Liver (tissue), 9 donors: Measurements from ENCODE around the gene TMEM86A. TPM values are rescaled to one million over a fixed set of nuclear protein-coding genes. Genes with fewer than 3 reads are reported as not detected.
"Not testable (repeated sequence)": the region's sequence is repeated elsewhere in the genome, so short reads cannot be mapped to it uniquely, and the experiment has no call there.

Experiments used
- DNase-seq: peaks from one replicate; pipeline ENCODE4 v3.0.0-alpha.2; 2017; ENCODE audit warnings: low spot score
- H3K27ac ChIP-seq, 2 donors: one replicate each; pipeline ENCODE4 v1.7.0; 2013; ENCODE audit warnings: inconsistent platforms in 2 of 2, low read length in 2 of 2, control low read depth in 1 of 2, low read depth in 1 of 2, mild to moderate bottlenecking in 1 of 2
- H3K27me3 ChIP-seq, 4 donors: one replicate each; pipeline versions ENCODE4 v1.6.1 to v1.7.0; 2013; ENCODE audit warnings: low read length in 3 of 4, inconsistent platforms in 1 of 4, mild to moderate bottlenecking in 1 of 4, moderate library complexity in 1 of 4; ENCODE audit not compliant: control insufficient read depth in 4 of 4, insufficient read depth in 4 of 4
- H3K36me3 ChIP-seq, 4 donors: one replicate each; pipeline versions ENCODE4 v1.6.1 to v1.7.0; 2013; ENCODE audit warnings: low read length in 3 of 4, mild to moderate bottlenecking in 3 of 4, low read depth in 1 of 4, moderate library complexity in 1 of 4; ENCODE audit not compliant: control insufficient read depth in 4 of 4, insufficient read depth in 3 of 4
- H3K4me1 ChIP-seq, 4 donors: one replicate each; pipeline versions ENCODE4 v1.6.1 to v1.7.0; 2013; ENCODE audit warnings: low read length in 3 of 4, mild to moderate bottlenecking in 3 of 4, moderate library complexity in 1 of 4; ENCODE audit not compliant: control insufficient read depth in 4 of 4, insufficient read depth in 4 of 4
- H3K4me3 ChIP-seq, 3 donors: one replicate each; pipeline versions ENCODE4 v1.6.1 to v1.7.0; 2013; ENCODE audit warnings: low read length in 3 of 3, control low read depth in 1 of 3, low read depth in 1 of 3, mild to moderate bottlenecking in 1 of 3
- H3K9ac ChIP-seq, 2 donors: one replicate each; pipeline ENCODE4 v1.7.0; 2013; ENCODE audit warnings: low read length in 2 of 2, mild to moderate bottlenecking in 2 of 2, moderate library complexity in 2 of 2, control low read depth in 1 of 2, low read depth in 1 of 2
- H3K9me3 ChIP-seq, 4 donors: one replicate each; pipeline versions ENCODE4 v1.6.1 to v1.7.0; 2013; ENCODE audit warnings: low read length in 3 of 4; ENCODE audit not compliant: control insufficient read depth in 4 of 4
- ATF3 ChIP-seq: IDR thresholded peaks from 2 replicates; pipeline ENCODE4 v1.6.1; 2016; ENCODE audit warnings: antibody characterized with exemption
- CTCF ChIP-seq: fragments of 150-350 bp; IDR thresholded peaks from 2 replicates; pipeline ENCODE4 v1.5.1; 2017; ENCODE audit warnings: improper control_type of control experiment, low read depth, low read length; ENCODE audit not compliant: missing input control
- EGR1 ChIP-seq, 2 donors: IDR thresholded peaks; 2 replicates each; pipeline ENCODE4 v1.6.1; 2016 to 2018; ENCODE audit warnings: antibody characterized with exemption in 2 of 2, low read depth in 2 of 2
- FOXA1 ChIP-seq: IDR thresholded peaks from 2 replicates; pipeline ENCODE4 v1.6.1; 2016; ENCODE audit warnings: antibody characterized with exemption
- FOXA2 ChIP-seq: IDR thresholded peaks from 2 replicates; pipeline ENCODE4 v1.6.1; 2016; ENCODE audit warnings: antibody characterized with exemption
- GABPA ChIP-seq, 2 donors: IDR thresholded peaks in 1 of 2; conservative IDR thresholded peaks in 1 of 2; 2 replicates each; pipeline ENCODE4 v1.6.1; 2016; ENCODE audit warnings: antibody characterized with exemption in 2 of 2, mild to moderate bottlenecking in 1 of 2, moderate library complexity in 1 of 2
- HNF4A ChIP-seq, 2 donors: conservative IDR thresholded peaks; 2 replicates each; pipeline ENCODE4 v1.6.1; 2016; ENCODE audit warnings: antibody characterized with exemption in 2 of 2, mild to moderate bottlenecking in 2 of 2
- HNF4G ChIP-seq: IDR thresholded peaks from 2 replicates; pipeline ENCODE4 v1.6.1; 2016; ENCODE audit warnings: antibody characterized with exemption
- JUND ChIP-seq, 2 donors: IDR thresholded peaks; 2 replicates each; pipeline ENCODE4 v1.6.1; 2016; ENCODE audit warnings: antibody characterized with exemption in 2 of 2
- NR2F2 ChIP-seq: IDR thresholded peaks from 2 replicates; pipeline ENCODE4 v1.6.1; 2016; ENCODE audit warnings: antibody characterized with exemption
- RAD21 ChIP-seq, 2 donors: IDR thresholded peaks; 2 replicates each; pipeline ENCODE4 v1.6.1; 2016; ENCODE audit warnings: antibody characterized with exemption in 2 of 2, mild to moderate bottlenecking in 2 of 2
- REST ChIP-seq: IDR thresholded peaks from 2 replicates; pipeline ENCODE4 v1.6.1; 2016; ENCODE audit warnings: antibody characterized with exemption, mild to moderate bottlenecking
- RXRA ChIP-seq, 2 donors: IDR thresholded peaks; 2 replicates each; pipeline ENCODE4 v1.6.1; 2017 to 2018; ENCODE audit warnings: antibody characterized with exemption in 2 of 2, mild to moderate bottlenecking in 1 of 2
- SP1 ChIP-seq: IDR thresholded peaks from 2 replicates; pipeline ENCODE4 v1.6.1; 2018; ENCODE audit warnings: antibody characterized with exemption, mild to moderate bottlenecking
- YY1 ChIP-seq: IDR thresholded peaks from 2 replicates; pipeline ENCODE4 v1.6.1; 2016; ENCODE audit warnings: antibody characterized with exemption, mild to moderate bottlenecking
- WGBS: extraction: QIAGEN DNeasy Blood & Tissue Kit; methylation state at CpG from one replicate; pipeline ENCODE4 v1.1.7; 2013; 5-methylcytosine and 5-hydroxymethylcytosine counted together
- polyA plus RNA-seq, 2 donors: library from polyadenylated mRNA; stranded (reverse) in 1 of 2; unstranded in 1 of 2; fragments of 200-250 nt in 1 of 2; fragments of >200 nt in 1 of 2; fragmentation: Nextera tagmentation in 1 of 2; extraction: Ambion mirVana in 1 of 2; gene quantifications; one replicate each; pipeline versions ENCODE4 v1.2.1 to v1.2.3, GENCODE V29; 2013 to 2015
- total RNA-seq, 2 donors: library from RNA; depleted of rRNA; stranded (reverse); fragments of >200 nt; gene quantifications; one replicate each; pipeline ENCODE4 v1.2.3, GENCODE V29; 2014
- TF ChIP-seq, protein P1 (sequence below): IDR thresholded peaks from 2 replicates; pipeline ENCODE4 v1.6.1; 2016; ENCODE audit warnings: antibody characterized with exemption
- TF ChIP-seq, protein P2 (sequence below): IDR thresholded peaks from 2 replicates; pipeline ENCODE4 v1.6.1; 2016; ENCODE audit warnings: antibody characterized with exemption
- donor health status: healthy.
- donor health status: healthy.
- donor health status: healthy.
- donor health status: healthy.
- donor health status: healthy.

Gene TMEM86A
- total and polyA plus RNA-seq, 4 donors = 1.8 to 2.7 (median 2.0) TPM

- no peak for DNase-seq
- Histone ChIP-seq H3K27me3 (no peaks in the 10 kb centered on the region), H3K9ac (no peak overlapping the region), H3K9me3 (no peaks in the 10 kb centered on the region), H3K27ac (no peak overlapping the region), H3K4me3 (no peak overlapping the region), H3K36me3 (no peaks in the 10 kb centered on the region), H3K4me1 (no peaks in the 10 kb centered on the region)
- WGBS = 94% methylated on average over 3 of the region's 3 CpGs
- TF ChIP-seq ATF3 = no peak
- no peak for TF ChIP-seq FOXA2
- TF ChIP-seq, protein P1, sequence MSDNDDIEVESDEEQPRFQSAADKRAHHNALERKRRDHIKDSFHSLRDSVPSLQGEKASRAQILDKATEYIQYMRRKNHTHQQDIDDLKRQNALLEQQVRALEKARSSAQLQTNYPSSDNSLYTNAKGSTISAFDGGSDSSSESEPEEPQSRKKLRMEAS = no peak
- TF ChIP-seq JUND (IDR thresholded peaks at IDR 0.05) = no peak
- TF ChIP-seq HNF4A (conservative IDR thresholded peaks at IDR 0.05) = no peak
- no peak for TF ChIP-seq RXRA (IDR thresholded peaks at IDR 0.05)
- TF ChIP-seq SP1 = no peak
- no peak for TF ChIP-seq REST
- no peak for TF ChIP-seq YY1
- no peak for TF ChIP-seq NR2F2
- TF ChIP-seq RAD21 (IDR thresholded peaks at IDR 0.05) = no peak
- TF ChIP-seq FOXA1 = no peak
- no peak for TF ChIP-seq CTCF
Observed at GRCh38 chr11:18677560-18677959, 21.0 kb upstream of the TMEM86A start.

GRCh38 chr11:18681949-18682348 is 16.6 kb upstream of the TMEM86A start:
- H3K4me3 ChIP-seq, DNase-seq, H3K9ac ChIP-seq, H3K36me3 ChIP-seq, H3K9me3 ChIP-seq, H3K27me3 ChIP-seq, H3K4me1 ChIP-seq, H3K27ac ChIP-seq: not testable (repeated sequence)
- 91% methylated on average over 1 of the region's 1 CpG for WGBS

- no peak for DNase-seq
- Histone ChIP-seq H3K4me3 (no peak overlapping the region), H3K27me3 (no peaks in the 10 kb centered on the region), H3K9ac (no peak overlapping the region), H3K27ac (no peak overlapping the region), H3K36me3 (no peaks in the 10 kb centered on the region), H3K4me1 (no peaks in the 10 kb centered on the region), H3K9me3 (no peaks in the 10 kb centered on the region)
- WGBS = 95% methylated on average over 3 of the region's 3 CpGs
- no peak for TF ChIP-seq EGR1 (IDR thresholded peaks at IDR 0.05; ENCODE audit: low read depth in 2 of 2)
- no peak for TF ChIP-seq RXRA (IDR thresholded peaks at IDR 0.05)
- TF ChIP-seq FOXA2 = no peak
- TF ChIP-seq, protein P2, sequence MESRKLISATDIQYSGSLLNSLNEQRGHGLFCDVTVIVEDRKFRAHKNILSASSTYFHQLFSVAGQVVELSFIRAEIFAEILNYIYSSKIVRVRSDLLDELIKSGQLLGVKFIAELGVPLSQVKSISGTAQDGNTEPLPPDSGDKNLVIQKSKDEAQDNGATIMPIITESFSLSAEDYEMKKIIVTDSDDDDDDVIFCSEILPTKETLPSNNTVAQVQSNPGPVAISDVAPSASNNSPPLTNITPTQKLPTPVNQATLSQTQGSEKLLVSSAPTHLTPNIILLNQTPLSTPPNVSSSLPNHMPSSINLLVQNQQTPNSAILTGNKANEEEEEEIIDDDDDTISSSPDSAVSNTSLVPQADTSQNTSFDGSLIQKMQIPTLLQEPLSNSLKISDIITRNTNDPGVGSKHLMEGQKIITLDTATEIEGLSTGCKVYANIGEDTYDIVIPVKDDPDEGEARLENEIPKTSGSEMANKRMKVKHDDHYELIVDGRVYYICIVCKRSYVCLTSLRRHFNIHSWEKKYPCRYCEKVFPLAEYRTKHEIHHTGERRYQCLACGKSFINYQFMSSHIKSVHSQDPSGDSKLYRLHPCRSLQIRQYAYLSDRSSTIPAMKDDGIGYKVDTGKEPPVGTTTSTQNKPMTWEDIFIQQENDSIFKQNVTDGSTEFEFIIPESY = no peak
- no peak for TF ChIP-seq NR2F2
- no peak for TF ChIP-seq JUND (IDR thresholded peaks at IDR 0.05)
- TF ChIP-seq HNF4A (conservative IDR thresholded peaks at IDR 0.05) = no peak
- TF ChIP-seq YY1 = no peak
- TF ChIP-seq FOXA1 = no peak
- TF ChIP-seq GABPA (IDR thresholded peaks at IDR 0.05 in 1 of 2, conservative IDR thresholded peaks at IDR 0.05 in 1 of 2) = no peak
- TF ChIP-seq ATF3 = no peak
- no peak for TF ChIP-seq RAD21 (IDR thresholded peaks at IDR 0.05)
- TF ChIP-seq SP1 = no peak
- TF ChIP-seq HNF4G = no peak
- TF ChIP-seq, protein P1 = no peak
Observed at GRCh38 chr11:18682466-18682865, 16.1 kb upstream of the TMEM86A start.
